Stimulated activated naive CD4-positive, alpha-beta T cell treated with Interleukin-2 at 50 U/mL for 16 hours (primary cell): Measurements from ENCODE around the gene BMP10.

Experiments
- DNase-seq: peaks from one replicate; lab custom pipeline; 2025; lab: John Stamatoyannopoulos, UW

BMP10 gene

GRCh38 chr2:68817306-68817705 lies 53.9 kb downstream of the BMP10 start:
- no peak for DNase-seq
